GM12878 (cell line): ENCODE measurements around the gene ABHD17C. TPM values are rescaled to one million over a fixed set of nuclear protein-coding genes. Genes with fewer than 3 reads are reported as not detected.

ENCODE experiments used
- ATAC-seq: fragments of 200-7000 bp; cut with Tn5 transposase; 3 replicates; pipeline ENCODE4 v1.9.1; 2020; ENCODE audit warnings: mild to moderate bottlenecking, moderate library complexity
- BruUV-seq: library from RNA; stranded (reverse); fragments of 400-500 nt; replicated peaks from 2 replicates; lab custom pipeline; 2021; lab: Mats Ljungman, UMichigan
- CTCF ChIA-PET: fragments of 300-600 bp; sonication (Branson Sonifier 250); formaldehyde crosslinking; extraction: SDS; loops from one replicate; lab custom pipeline; 2021; ENCODE audit warnings: inconsistent platforms; lab: Yijun Ruan, JAX
- POLR2A ChIA-PET: fragments of 350-600 bp; formaldehyde crosslinking; extraction: SDS; loops from one replicate; lab custom pipeline; 2021; ENCODE audit warnings: inconsistent platforms; lab: Charles Lee
- RAD21 ChIA-PET: fragments of 300-600 bp; sonication (Branson Sonifier 250); formaldehyde crosslinking; loops from one replicate; lab custom pipeline; 2023; ENCODE audit warnings: antibody characterized with exemption; ENCODE audit not compliant: unreplicated experiment; lab: Charles Lee
- SMC1A ChIA-PET: fragments of 300-600 bp; sonication (Branson Sonifier 250); formaldehyde crosslinking; loops from one replicate; lab custom pipeline; 2023; ENCODE audit not compliant: unreplicated experiment, uncharacterized antibody; lab: Charles Lee
- DNase-seq: peaks from one replicate; pipeline ENCODE4 v3.0.0-alpha.2; 2011; ENCODE audit warnings: low read depth, low spot score
- FAIRE-seq: peaks from 3 replicates; lab custom pipeline; 2011; peaks lifted over from hg19 to GRCh38; lab: Jason Lieb, UNC
- H2AFZ ChIP-seq: 2 replicates; pipeline ENCODE4 v1.6.0; 2011; ENCODE audit warnings: low read depth, low read length, control low read depth; ENCODE audit not compliant: control insufficient read depth
- H3K27ac ChIP-seq: 2 replicates; pipeline ENCODE4 v1.5.1; 2011; ENCODE audit warnings: control low read depth; ENCODE audit not compliant: control insufficient read depth, insufficient read depth
- H3K27me3 ChIP-seq, 2 experiments: replicated peaks in 1 of 2; 2 replicates each; pipeline versions ENCODE4 v1.6.0 to v1.6.1; 2011; ENCODE audit warnings: low read length in 1 of 2; ENCODE audit not compliant: control insufficient read depth in 2 of 2, insufficient read depth in 2 of 2
- H3K36me3 ChIP-seq, 2 experiments: 2 replicates each; pipeline ENCODE4 v1.5.1; 2011; ENCODE audit warnings: low read length in 1 of 2; ENCODE audit not compliant: control insufficient read depth in 2 of 2, insufficient read depth in 2 of 2
- H3K4me1 ChIP-seq: 2 replicates; pipeline ENCODE4 v1.6.1; 2011; ENCODE audit warnings: mild to moderate bottlenecking, low read length, moderate library complexity, mixed read lengths; ENCODE audit not compliant: control insufficient read depth, insufficient read depth
- H3K4me2 ChIP-seq: 2 replicates; pipeline ENCODE4 v1.6.0; 2011; ENCODE audit warnings: control low read depth; ENCODE audit not compliant: control insufficient read depth, insufficient read depth
- H3K4me3 ChIP-seq: fragments of 200-600 bp; sonication (generic); 2 replicates; pipeline ENCODE4 v1.5.1; 2016
- H3K79me2 ChIP-seq: 2 replicates; pipeline ENCODE4 v1.6.0; 2011; ENCODE audit warnings: low read length; ENCODE audit not compliant: control insufficient read depth, insufficient read depth
- H3K9ac ChIP-seq: 2 replicates; pipeline ENCODE4 v1.8.0; 2011; ENCODE audit warnings: low read length, control low read depth, mixed read lengths; ENCODE audit not compliant: control insufficient read depth, insufficient read depth
- H3K9me3 ChIP-seq: replicated peaks from 3 replicates; pipeline ENCODE4 v1.5.1; 2011; ENCODE audit warnings: mild to moderate bottlenecking, low read length; ENCODE audit not compliant: control insufficient read depth, insufficient read depth
- H4K20me1 ChIP-seq: 2 replicates; pipeline ENCODE4 v1.6.0; 2011; ENCODE audit not compliant: control insufficient read depth, insufficient read depth
- CEBPB ChIP-seq, 2 experiments: fragments of 150-350 bp in 1 of 2; IDR thresholded peaks; 2 replicates each; pipeline ENCODE4 v1.6.1; 2012 to 2014; ENCODE audit warnings: low read depth in 2 of 2, low read length in 2 of 2, borderline replicate concordance in 1 of 2, inconsistent platforms in 1 of 2
- CTCF ChIP-seq, 3 experiments: IDR thresholded peaks in 2 of 3; conservative IDR thresholded peaks in 1 of 3; 2 replicates each; pipeline ENCODE4 v1.5.1; 2011; ENCODE audit warnings: low read depth in 3 of 3, low read length in 3 of 3, mild to moderate bottlenecking in 3 of 3, control low read depth in 2 of 3, moderate library complexity in 2 of 3, inconsistent platforms in 1 of 3, mixed read lengths in 1 of 3; ENCODE audit not compliant: control insufficient read depth in 2 of 3, insufficient read depth in 1 of 3; ENCODE audit errors: extremely low read depth in 1 of 3
- E2F8 ChIP-seq: fragments of 450-650 bp; IDR thresholded peaks from 2 replicates; pipeline ENCODE4 v1.6.1; 2018; ENCODE audit warnings: mild to moderate bottlenecking, low read depth, moderate library complexity; ENCODE audit not compliant: partially characterized antibody
- EED ChIP-seq: sonication (generic); IDR thresholded peaks from 2 replicates; pipeline ENCODE4 v1.6.1; 2016; ENCODE audit warnings: antibody characterized with exemption, low read depth
- FOXM1 ChIP-seq: IDR thresholded peaks from 2 replicates; pipeline ENCODE4 v1.6.1; 2012; ENCODE audit warnings: low read depth, mild to moderate bottlenecking, inconsistent platforms, low read length, moderate library complexity
- GATAD2B ChIP-seq: fragments of 450-650 bp; conservative IDR thresholded peaks from 2 replicates; pipeline ENCODE4 v1.6.1; 2017; ENCODE audit warnings: low read depth, mild to moderate bottlenecking, moderate library complexity
- IKZF1 ChIP-seq: fragments of 450-650 bp; conservative IDR thresholded peaks from 2 replicates; pipeline ENCODE4 v1.6.1; 2017; ENCODE audit warnings: antibody characterized with exemption, mild to moderate bottlenecking
- IRF4 ChIP-seq: IDR thresholded peaks from 2 replicates; pipeline ENCODE4 v1.6.1; 2011; ENCODE audit warnings: low read depth, low read length
- MTA3 ChIP-seq: IDR thresholded peaks from 2 replicates; pipeline ENCODE4 v1.6.1; 2012; ENCODE audit warnings: low read length, inconsistent platforms, borderline replicate concordance
- NFYB ChIP-seq: IDR thresholded peaks from 2 replicates; pipeline ENCODE4 v1.6.1; 2011; ENCODE audit warnings: low read depth, mild to moderate bottlenecking, low read length, improper control_type of control experiment, moderate library complexity; ENCODE audit not compliant: insufficient read depth
- NR2C1 ChIP-seq: fragments of 450-650 bp; IDR thresholded peaks from 2 replicates; pipeline ENCODE4 v1.6.1; 2017; ENCODE audit warnings: antibody characterized with exemption, mild to moderate bottlenecking, moderate library complexity
- PAX8 ChIP-seq: fragments of 450-650 bp; IDR thresholded peaks from 2 replicates; pipeline ENCODE4 v1.6.1; 2017; ENCODE audit warnings: mild to moderate bottlenecking, moderate library complexity
- POLR2AphosphoS2 ChIP-seq: IDR thresholded peaks from 2 replicates; pipeline ENCODE4 v1.6.1; 2011; ENCODE audit warnings: low read depth, mild to moderate bottlenecking, low read length, improper control_type of control experiment, moderate library complexity
- SREBF2 ChIP-seq: IDR thresholded peaks from 2 replicates; pipeline ENCODE4 v1.6.1; 2012; ENCODE audit warnings: mild to moderate bottlenecking, low read length
- ZNF622 ChIP-seq: fragments of 450-650 bp; IDR thresholded peaks from 2 replicates; pipeline ENCODE4 v1.6.1; 2017; ENCODE audit warnings: mild to moderate bottlenecking, inconsistent platforms
- ZSCAN29 ChIP-seq: fragments of 450-650 bp; IDR thresholded peaks from 2 replicates; pipeline ENCODE4 v1.6.1; 2017; ENCODE audit warnings: mild to moderate bottlenecking, moderate library complexity
- ZZZ3 ChIP-seq: IDR thresholded peaks from 2 replicates; pipeline ENCODE4 v1.6.1; 2011; ENCODE audit warnings: low read depth; ENCODE audit not compliant: control insufficient read depth, insufficient read length
- WGBS: methylation state at CpG from one replicate; pipeline ENCODE4 v1.1.6; 2016; ENCODE audit warnings: low lambda C conversion rate; ENCODE audit not compliant: insufficient replicate concordance, insufficient coverage; ENCODE audit errors: missing lambda C conversion rate; 5-methylcytosine and 5-hydroxymethylcytosine counted together
- in situ Hi-C: fragments of 300-500 bp; cut with MboI; formaldehyde crosslinking; loops from 9 replicates; pipeline ENCODE4 v1.14.3; 2018; ENCODE audit warnings: mixed read lengths
- intact Hi-C: fragments of 100-400 bp; cut with micrococcal nuclease; formaldehyde crosslinking; loops from one replicate; pipeline ENCODE4 v1.14.2; 2022; ENCODE audit not compliant: unreplicated experiment
- polyA plus RNA-seq, 11 experiments: library from polyadenylated mRNA; depleted of rRNA in 4 of 11; unstranded in 6 of 11; stranded (reverse) in 5 of 11; fragments of >200 nt; fragmentation: Nextera tagmentation in 4 of 11; fragmentation: Illumina TruSeq in 1 of 11; extraction: Ambion mirVana in 4 of 11; extraction: Trizol in 1 of 11; gene quantifications; 1 replicate in 1 of 11; 2 replicates in 10 of 11; pipeline versions ENCODE4 v1.2.1 to v1.2.3, GENCODE V29; 2011 to 2016; ENCODE audit warnings: inconsistent platforms in 2 of 11, missing spikeins in 2 of 11, low read depth in 1 of 11
- total RNA-seq, 4 experiments: library from RNA; depleted of rRNA in 3 of 4; stranded (reverse); fragments of >200 nt in 3 of 4; fragmentation: Illumina TruSeq in 1 of 4; extraction: Trizol in 1 of 4; gene quantifications; 2 replicates each; pipeline versions ENCODE4 v1.2.1 to v1.2.3, GENCODE V29; 2013 to 2021
- TF ChIP-seq, protein P1 (sequence below): fragments of 450-650 bp; conservative IDR thresholded peaks from 2 replicates; pipeline ENCODE4 v1.6.1; 2017; ENCODE audit warnings: mild to moderate bottlenecking, moderate library complexity

Gene ABHD17C
- total and polyA plus RNA-seq, 10 of the 15 experiments (the other 5 are each of a cell fraction or from before 2014, with no cell fraction given): 0.92 to 11.4 (median 5.5) TPM

GRCh38 chr15:80654299-80654698 is 40.8 kb upstream of the ABHD17C start:
- H3K9me3 ChIP-seq: no peaks in the 10 kb centered on the region; the same call in 2 of the 3 replicates
- CTCF ChIA-PET: no interaction called here
- no peak overlapping the region for H3K9ac ChIP-seq
- H4K20me1 ChIP-seq: no peaks in the 10 kb centered on the region
- RAD21 ChIA-PET: no interaction called here
- no peak overlapping the region for H3K4me2 ChIP-seq
- no peaks in the 10 kb centered on the region for H3K4me1 ChIP-seq
- WGBS: 0% methylated on average over 1 of the region's 1 CpG
- intact Hi-C loops: no loop called here
- DNase-seq (no peak), FAIRE-seq (no peak), ATAC-seq (no peak)
- POLR2A ChIA-PET: no interaction called here
- SMC1A ChIA-PET: no interaction called here
- H3K4me3 ChIP-seq: no peak overlapping the region
- no peaks in the 10 kb centered on the region for H3K36me3 ChIP-seq
- no peaks in the 10 kb centered on the region; a peak in 1 of 4 replicates for H3K27me3 ChIP-seq
- no peak overlapping the region for H2AFZ ChIP-seq
- no peak for TF ChIP-seq NR2C1
- no peak for TF ChIP-seq MTA3
- TF ChIP-seq IKZF1: no peak
- TF ChIP-seq CTCF (IDR thresholded peaks at IDR 0.05 in 2 of 3, conservative IDR thresholded peaks at IDR 0.05 in 1 of 3; ENCODE audit: control insufficient read depth in 2 of 3, extremely low read depth in 1 of 3, insufficient read depth in 1 of 3, low read depth in 3 of 3, low read length in 3 of 3): no peak
- no peak for TF ChIP-seq FOXM1
- TF ChIP-seq SREBF2: no peak
- TF ChIP-seq, protein P1, sequence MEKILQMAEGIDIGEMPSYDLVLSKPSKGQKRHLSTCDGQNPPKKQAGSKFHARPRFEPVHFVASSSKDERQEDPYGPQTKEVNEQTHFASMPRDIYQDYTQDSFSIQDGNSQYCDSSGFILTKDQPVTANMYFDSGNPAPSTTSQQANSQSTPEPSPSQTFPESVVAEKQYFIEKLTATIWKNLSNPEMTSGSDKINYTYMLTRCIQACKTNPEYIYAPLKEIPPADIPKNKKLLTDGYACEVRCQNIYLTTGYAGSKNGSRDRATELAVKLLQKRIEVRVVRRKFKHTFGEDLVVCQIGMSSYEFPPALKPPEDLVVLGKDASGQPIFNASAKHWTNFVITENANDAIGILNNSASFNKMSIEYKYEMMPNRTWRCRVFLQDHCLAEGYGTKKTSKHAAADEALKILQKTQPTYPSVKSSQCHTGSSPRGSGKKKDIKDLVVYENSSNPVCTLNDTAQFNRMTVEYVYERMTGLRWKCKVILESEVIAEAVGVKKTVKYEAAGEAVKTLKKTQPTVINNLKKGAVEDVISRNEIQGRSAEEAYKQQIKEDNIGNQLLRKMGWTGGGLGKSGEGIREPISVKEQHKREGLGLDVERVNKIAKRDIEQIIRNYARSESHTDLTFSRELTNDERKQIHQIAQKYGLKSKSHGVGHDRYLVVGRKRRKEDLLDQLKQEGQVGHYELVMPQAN: no peak
- no peak for TF ChIP-seq ZNF622
- TF ChIP-seq NFYB: no peak
- no peak for TF ChIP-seq PAX8
- no peak for TF ChIP-seq CEBPB (IDR thresholded peaks at IDR 0.05; ENCODE audit: borderline replicate concordance in 1 of 2, low read depth in 2 of 2, low read length in 2 of 2)
- TF ChIP-seq ZSCAN29: no peak
- no peak for TF ChIP-seq GATAD2B
- TF ChIP-seq ZZZ3: no peak
- no peak for TF ChIP-seq POLR2AphosphoS2
- no peak for TF ChIP-seq E2F8
- TF ChIP-seq EED: no peak
- TF ChIP-seq IRF4: no peak
- TF ChIP-seq, all 136 proteins: peak for 0
- in situ Hi-C loops: no loop called here
- Histone ChIP-seq H3K79me2 (no peaks in the 10 kb centered on the region), H3K27ac (no peak overlapping the region)
- BruUV-seq: no TSS peak
